HEK293 (cell line): Measurements from ENCODE around the gene SLC30A1.

Experiments used
- CTCF ChIA-PET: fragments of 350-600 bp; formaldehyde crosslinking; extraction: SDS; loops from one replicate; lab custom pipeline; 2021; ENCODE audit warnings: antibody characterized with exemption; lab: Yijun Ruan, JAX
- POLR2A ChIA-PET: fragments of 300-600 bp; formaldehyde crosslinking; extraction: SDS; loops from one replicate; lab custom pipeline; 2020; ENCODE audit warnings: antibody characterized with exemption, inconsistent platforms; lab: Yijun Ruan, JAX
- H3K27ac ChIP-seq: fragments of 200-500 bp; sonication (Bioruptor generic); 2 replicates; pipeline ENCODE4 v1.5.1; 2014; ENCODE audit warnings: low read depth, low read length, control low read depth, inconsistent platforms; ENCODE audit errors: extremely low read depth
- H3K36me3 ChIP-seq, 2 experiments: fragments of 200-500 bp in 1 of 2; sonication (Bioruptor generic) in 1 of 2; 1 replicate in 1 of 2; 2 replicates in 1 of 2; pipeline ENCODE4 v1.5.1; 2014 to 2017; ENCODE audit warnings: inconsistent platforms in 2 of 2, low read length in 2 of 2; ENCODE audit not compliant: control insufficient read depth in 2 of 2, insufficient read depth in 1 of 2
- H3K4me1 ChIP-seq: fragments of 200-500 bp; sonication (Bioruptor generic); 2 replicates; pipeline ENCODE4 v1.5.1; 2014; ENCODE audit warnings: mild to moderate bottlenecking, low read length, inconsistent platforms; ENCODE audit not compliant: control insufficient read depth, insufficient read depth
- H3K4me3 ChIP-seq: 2 replicates; pipeline ENCODE4 v1.5.1; 2011; ENCODE audit warnings: low read depth, mild to moderate bottlenecking, control low read depth, low read length, moderate library complexity
- H3K9me3 ChIP-seq: fragments of 200-500 bp; sonication (Bioruptor generic); 2 replicates; pipeline ENCODE4 v1.5.1; 2014; ENCODE audit warnings: low read depth, low read length, inconsistent platforms; ENCODE audit not compliant: control insufficient read depth, insufficient read depth
- BCL6B ChIP-seq: fragments of 450-650 bp; formaldehyde crosslinking; IDR thresholded peaks from 2 replicates; pipeline ENCODE4 v1.5.1; 2017; ENCODE audit warnings: missing biosample characterization, missing genetic modification characterization
- FEZF1 ChIP-seq: fragments of 450-650 bp; formaldehyde crosslinking; IDR thresholded peaks from 2 replicates; pipeline ENCODE4 v1.5.1; 2016; ENCODE audit warnings: missing biosample characterization, missing genetic modification characterization
- HOXD13 ChIP-seq: sonication (generic); formaldehyde crosslinking; IDR thresholded peaks from 2 replicates; pipeline ENCODE4 v1.8.0; 2022; ENCODE audit warnings: missing genetic modification reagents, borderline replicate concordance
- OVOL3 ChIP-seq: fragments of 450-650 bp; formaldehyde crosslinking; IDR thresholded peaks from 2 replicates; pipeline ENCODE4 v1.5.1; 2016; ENCODE audit warnings: missing biosample characterization, missing genetic modification characterization
- PRDM2 ChIP-seq: fragments of 450-650 bp; formaldehyde crosslinking; IDR thresholded peaks from 2 replicates; pipeline ENCODE4 v1.5.1; 2016; ENCODE audit warnings: missing biosample characterization, missing genetic modification characterization, borderline replicate concordance
- SALL2 ChIP-seq: fragments of 450-650 bp; formaldehyde crosslinking; IDR thresholded peaks from 2 replicates; pipeline ENCODE4 v1.5.0; 2017; ENCODE audit warnings: missing biosample characterization, mild to moderate bottlenecking, missing genetic modification characterization, borderline replicate concordance
- ZBTB44 ChIP-seq: fragments of 450-650 bp; IDR thresholded peaks from 2 replicates; pipeline ENCODE4 v1.5.1; 2018; ENCODE audit warnings: missing biosample characterization, mild to moderate bottlenecking, missing genetic modification characterization
- ZNF23 ChIP-seq: fragments of 450-650 bp; formaldehyde crosslinking; IDR thresholded peaks from 2 replicates; pipeline ENCODE4 v1.5.1; 2016; ENCODE audit warnings: missing biosample characterization, missing genetic modification characterization, borderline replicate concordance
- ZNF239 ChIP-seq: fragments of 450-650 bp; formaldehyde crosslinking; IDR thresholded peaks from 2 replicates; pipeline ENCODE4 v1.5.1; 2016; ENCODE audit warnings: missing biosample characterization, missing genetic modification characterization
- ZNF274 ChIP-seq, 2 experiments: fragments of 200-500 bp in 1 of 2; fragments of 450-650 bp in 1 of 2; sonication (Bioruptor generic) in 1 of 2; formaldehyde crosslinking in 1 of 2; IDR thresholded peaks; 2 replicates each; pipeline versions ENCODE4 v1.5.1 to v1.6.1; 2014 to 2016; ENCODE audit warnings: borderline replicate concordance in 1 of 2, inconsistent platforms in 1 of 2, low read length in 1 of 2, missing biosample characterization in 1 of 2, missing genetic modification characterization in 1 of 2
- ZNF280D ChIP-seq: fragments of 450-650 bp; formaldehyde crosslinking; IDR thresholded peaks from 2 replicates; pipeline ENCODE4 v1.5.1; 2016; ENCODE audit warnings: missing biosample characterization, missing genetic modification characterization
- ZNF341 ChIP-seq: fragments of 450-650 bp; formaldehyde crosslinking; IDR thresholded peaks from 2 replicates; pipeline ENCODE4; 2016; ENCODE audit warnings: low read depth, missing biosample characterization, missing genetic modification characterization
- ZNF423 ChIP-seq: fragments of 450-650 bp; formaldehyde crosslinking; IDR thresholded peaks from 2 replicates; pipeline ENCODE4 v1.5.1; 2016; ENCODE audit warnings: missing biosample characterization, missing genetic modification characterization
- ZNF600 ChIP-seq: fragments of 450-650 bp; formaldehyde crosslinking; IDR thresholded peaks from 2 replicates; pipeline ENCODE4 v1.5.1; 2016; ENCODE audit warnings: missing biosample characterization, missing genetic modification characterization
- ZNF621 ChIP-seq: fragments of 450-650 bp; formaldehyde crosslinking; IDR thresholded peaks from 2 replicates; pipeline ENCODE4 v1.5.1; 2017; ENCODE audit warnings: missing biosample characterization, missing genetic modification characterization
- ZNF623 ChIP-seq: fragments of 450-650 bp; formaldehyde crosslinking; IDR thresholded peaks from 2 replicates; pipeline ENCODE4 v1.5.1; 2016; ENCODE audit warnings: missing biosample characterization, missing genetic modification characterization
- ZNF701 ChIP-seq: fragments of 450-650 bp; formaldehyde crosslinking; IDR thresholded peaks from 2 replicates; pipeline ENCODE4 v1.5.1; 2016; ENCODE audit warnings: missing biosample characterization, missing genetic modification characterization
- TF ChIP-seq, protein P1 (sequence below): fragments of 450-650 bp; formaldehyde crosslinking; IDR thresholded peaks from 2 replicates; pipeline ENCODE4; 2016; ENCODE audit warnings: missing biosample characterization, missing genetic modification characterization

The SLC30A1 gene

GRCh38 chr1:211559222-211560010 lies 19.5 kb downstream of the SLC30A1 start:
- no peak for TF ChIP-seq BCL6B (tag by site-specific recombination)
- 0 out of 2 replicates have a peak, but pooled peaks have one; percentile 28 for TF ChIP-seq ZNF341 (tag by site-specific recombination)
- POLR2A ChIA-PET, result no interaction called here
- no peaks in the 10 kb centered on the region for H3K36me3 ChIP-seq
- no peaks in the 10 kb centered on the region for H3K9me3 ChIP-seq
- H3K4me1 ChIP-seq, result no peaks in the 10 kb centered on the region
- no peak overlapping the region for H3K4me3 ChIP-seq
- H3K27ac ChIP-seq, result no peak overlapping the region
- CTCF ChIA-PET, result interaction anchor here (0.6 to 0.7 kb wide), 3 partner anchors 25 to 96 kb away, joined by 3 to 5 read pairs (median 3); no protein-coding TSS in a partner anchor

- ChIA-PET CTCF (interaction anchor here (0.6 to 1.2 kb wide), 2 partner anchors 43 to 144 kb away, joined by 3 to 4 read pairs; no protein-coding TSS in a partner anchor), POLR2A (no interaction called here)
- Histone ChIP-seq H3K27ac (no peak overlapping the region), H3K4me3 (no peak overlapping the region), H3K9me3 (no peaks in the 10 kb centered on the region), H3K36me3 (no peaks in the 10 kb centered on the region), H3K4me1 (no peaks in the 10 kb centered on the region)
- TF ChIP-seq ZBTB44 (tag by site-specific recombination) (no peak), ZNF274 (IDR thresholded peaks at IDR 0.05; ENCODE audit: low read length) (no peak), ZNF274 (tag by site-specific recombination; IDR thresholded peaks at IDR 0.05; ENCODE audit: borderline replicate concordance) (no peak), ZNF239 (tag by site-specific recombination) (no peak), OVOL3 (tag by site-specific recombination) (no peak), FEZF1 (tag by site-specific recombination) (no peak), PRDM2 (tag by site-specific recombination) (no peak), ZNF623 (tag by site-specific recombination) (no peak), SALL2 (no peak), ZNF423 (no peak), HOXD13 (CRISPR knock-in tag) (no peak), ZNF280D (tag by site-specific recombination) (no peak), ZNF600 (tag by site-specific recombination) (no peak), ZNF621 (tag by site-specific recombination) (no peak), ZNF701 (tag by site-specific recombination) (no peak), ZNF341 (tag by site-specific recombination) (no peak), ZNF23 (tag by site-specific recombination) (no peak)
- TF ChIP-seq, protein P1, sequence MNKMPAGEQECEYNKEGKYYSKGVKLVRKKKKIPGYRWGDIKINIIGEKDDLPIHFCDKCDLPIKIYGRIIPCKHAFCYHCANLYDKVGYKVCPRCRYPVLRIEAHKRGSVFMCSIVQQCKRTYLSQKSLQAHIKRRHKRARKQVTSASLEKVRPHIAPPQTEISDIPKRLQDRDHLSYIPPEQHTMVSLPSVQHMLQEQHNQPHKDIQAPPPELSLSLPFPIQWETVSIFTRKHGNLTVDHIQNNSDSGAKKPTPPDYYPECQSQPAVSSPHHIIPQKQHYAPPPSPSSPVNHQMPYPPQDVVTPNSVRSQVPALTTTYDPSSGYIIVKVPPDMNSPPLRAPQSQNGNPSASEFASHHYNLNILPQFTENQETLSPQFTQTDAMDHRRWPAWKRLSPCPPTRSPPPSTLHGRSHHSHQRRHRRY (tag by site-specific recombination), result no peak
Measured at GRCh38 chr1:211557894-211558625, 20.9 kb downstream of the SLC30A1 start.
